Uterine smooth muscle cell (primary cell): ENCODE measurements around the gene CYP4A11. TPM values are rescaled to one million over a fixed set of nuclear protein-coding genes. Genes with fewer than 3 reads are reported as not detected.

Experiments used
- total RNA-seq: library from RNA; depleted of rRNA; stranded (reverse); fragments of >200 nt; gene quantifications from 2 replicates; pipeline ENCODE4 v1.2.3, GENCODE V29; 2014

Gene CYP4A11
- total RNA-seq: not detected in 2 replicates

DNA sequence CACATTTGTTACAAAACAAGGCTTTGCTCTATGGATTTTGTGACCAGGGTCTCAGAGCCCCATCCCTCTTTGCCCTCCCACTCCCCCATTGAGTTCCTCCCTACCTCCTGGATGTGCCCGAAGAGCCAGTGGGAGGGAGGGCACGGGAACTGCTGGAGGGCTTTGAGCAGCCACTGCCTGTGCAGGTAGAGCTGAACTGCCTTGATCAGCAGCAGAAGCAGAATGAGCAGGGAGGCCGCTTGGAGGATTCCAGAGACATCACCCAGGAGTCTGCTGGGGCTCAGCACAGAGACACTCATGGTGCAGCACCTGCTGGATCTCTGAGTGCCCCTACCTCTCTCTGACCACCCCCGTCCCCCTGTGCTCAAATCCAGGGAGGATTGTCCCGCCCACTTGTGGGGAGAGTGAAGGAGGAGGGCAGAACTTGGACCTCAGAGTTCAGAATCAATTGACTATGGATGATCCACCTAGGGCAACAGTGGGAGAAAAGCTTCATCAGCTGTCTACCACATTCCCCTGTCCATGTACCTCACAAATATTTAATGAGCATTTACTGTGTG is at the start of gene CYP4A11:
TSS of gene CYP4A11 (minus strand) at position 342 of the 560 bp plus-strand sequence. CDS start at position 299, 43 bp downstream.

Other genes starting within 250 kb of the CYP4A11 start
- gene EFCAB14, start 222.4 kb downstream of the CYP4A11 start, total RNA-seq: 26.9 and 30.5 TPM in 2 replicates
- not detected in 2 replicates for gene CYP4B1, start 142.4 kb downstream of the CYP4A11 start, total RNA-seq
- gene CYP4X1, start 82.2 kb upstream of the CYP4A11 start, total RNA-seq: not detected in 2 replicates
- gene CYP4Z1, start 125.8 kb upstream of the CYP4A11 start, total RNA-seq: not detected in 2 replicates
- not detected in 2 replicates for gene CYP4A22, start 196.0 kb upstream of the CYP4A11 start, total RNA-seq
- not detected in 2 replicates for gene PDZK1IP1, start 248.6 kb upstream of the CYP4A11 start, total RNA-seq